Osteocyte (in vitro differentiated cells): ENCODE measurements around the gene HAAO. TPM values are rescaled to one million over a fixed set of nuclear protein-coding genes. Genes with fewer than 3 reads are reported as not detected.

Source experiments
- DNase-seq: peaks from one replicate; pipeline ENCODE4 v3.0.0; 2021; ENCODE audit warnings: mixed read lengths; ENCODE audit not compliant: unreplicated experiment; ENCODE audit errors: extremely low spot score
- H3K27ac Mint-ChIP-seq: one replicate; pipeline ENCODE4 v1.8.0; 2021; ENCODE audit warnings: mild to moderate bottlenecking, mixed read lengths; ENCODE audit not compliant: unreplicated experiment
- H3K27me3 Mint-ChIP-seq: one replicate; pipeline ENCODE4 v1.8.0; 2021; ENCODE audit warnings: mixed read lengths; ENCODE audit not compliant: unreplicated experiment
- H3K36me3 Mint-ChIP-seq: one replicate; pipeline ENCODE4 v1.8.0; 2021; ENCODE audit warnings: mixed read lengths; ENCODE audit not compliant: unreplicated experiment
- H3K4me1 Mint-ChIP-seq: one replicate; pipeline ENCODE4 v1.8.0; 2021; ENCODE audit warnings: mixed read lengths; ENCODE audit not compliant: unreplicated experiment
- H3K4me3 Mint-ChIP-seq: one replicate; pipeline ENCODE4 v1.8.0; 2021; ENCODE audit warnings: mild to moderate bottlenecking, moderate library complexity, mixed read lengths; ENCODE audit not compliant: unreplicated experiment
- H3K9me3 Mint-ChIP-seq: one replicate; pipeline ENCODE4 v1.8.0; 2021; ENCODE audit warnings: mixed read lengths; ENCODE audit not compliant: unreplicated experiment
- total RNA-seq: library from RNA; stranded (reverse); gene quantifications from 2 replicates; pipeline ENCODE4 v1.2.1, GENCODE V29; 2021
- TF ChIP-seq, protein P1 (sequence below): fragments of 200-600 bp; sonication (generic); IDR thresholded peaks from 2 replicates; pipeline ENCODE4 v1.5.0; 2021; ENCODE audit warnings: antibody characterized with exemption, mild to moderate bottlenecking, moderate library complexity

HAAO gene
- total RNA-seq, 1 donor from 2014 or later: 1.1 TPM

DNA sequence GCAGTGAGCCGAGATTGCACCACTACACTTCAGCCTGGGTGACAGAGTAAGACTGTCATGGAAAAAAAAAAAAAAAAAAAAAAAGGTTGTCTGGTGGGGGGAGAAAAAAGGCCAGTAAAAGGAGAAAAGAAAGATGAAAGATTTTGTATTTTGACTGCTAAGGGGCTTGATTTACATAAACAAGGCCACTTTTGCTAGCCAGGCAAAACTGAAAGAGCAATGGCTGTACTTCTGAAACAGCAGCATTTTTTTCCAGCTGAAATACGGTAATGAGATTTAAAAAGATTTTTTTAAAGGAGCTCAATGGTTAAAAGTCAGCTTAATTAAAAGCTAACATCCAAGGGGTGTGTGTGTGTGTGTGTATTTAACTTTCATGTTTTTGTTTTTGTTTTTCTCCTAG, 17.2 kb downstream of the HAAO start:
- H3K36me3 Mint-ChIP-seq: peaks cover 2% of the 10 kb centered on the region
- no peaks in the 10 kb centered on the region for H3K27me3 Mint-ChIP-seq
- no peaks in the 10 kb centered on the region for H3K9me3 Mint-ChIP-seq
- H3K4me1 Mint-ChIP-seq: no peaks in the 10 kb centered on the region
- DNase-seq: no peak
- H3K4me3 Mint-ChIP-seq: no peak overlapping the region
- H3K27ac Mint-ChIP-seq: no peak overlapping the region
- TF ChIP-seq, protein P1, sequence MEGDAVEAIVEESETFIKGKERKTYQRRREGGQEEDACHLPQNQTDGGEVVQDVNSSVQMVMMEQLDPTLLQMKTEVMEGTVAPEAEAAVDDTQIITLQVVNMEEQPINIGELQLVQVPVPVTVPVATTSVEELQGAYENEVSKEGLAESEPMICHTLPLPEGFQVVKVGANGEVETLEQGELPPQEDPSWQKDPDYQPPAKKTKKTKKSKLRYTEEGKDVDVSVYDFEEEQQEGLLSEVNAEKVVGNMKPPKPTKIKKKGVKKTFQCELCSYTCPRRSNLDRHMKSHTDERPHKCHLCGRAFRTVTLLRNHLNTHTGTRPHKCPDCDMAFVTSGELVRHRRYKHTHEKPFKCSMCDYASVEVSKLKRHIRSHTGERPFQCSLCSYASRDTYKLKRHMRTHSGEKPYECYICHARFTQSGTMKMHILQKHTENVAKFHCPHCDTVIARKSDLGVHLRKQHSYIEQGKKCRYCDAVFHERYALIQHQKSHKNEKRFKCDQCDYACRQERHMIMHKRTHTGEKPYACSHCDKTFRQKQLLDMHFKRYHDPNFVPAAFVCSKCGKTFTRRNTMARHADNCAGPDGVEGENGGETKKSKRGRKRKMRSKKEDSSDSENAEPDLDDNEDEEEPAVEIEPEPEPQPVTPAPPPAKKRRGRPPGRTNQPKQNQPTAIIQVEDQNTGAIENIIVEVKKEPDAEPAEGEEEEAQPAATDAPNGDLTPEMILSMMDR: no peak

DNA sequence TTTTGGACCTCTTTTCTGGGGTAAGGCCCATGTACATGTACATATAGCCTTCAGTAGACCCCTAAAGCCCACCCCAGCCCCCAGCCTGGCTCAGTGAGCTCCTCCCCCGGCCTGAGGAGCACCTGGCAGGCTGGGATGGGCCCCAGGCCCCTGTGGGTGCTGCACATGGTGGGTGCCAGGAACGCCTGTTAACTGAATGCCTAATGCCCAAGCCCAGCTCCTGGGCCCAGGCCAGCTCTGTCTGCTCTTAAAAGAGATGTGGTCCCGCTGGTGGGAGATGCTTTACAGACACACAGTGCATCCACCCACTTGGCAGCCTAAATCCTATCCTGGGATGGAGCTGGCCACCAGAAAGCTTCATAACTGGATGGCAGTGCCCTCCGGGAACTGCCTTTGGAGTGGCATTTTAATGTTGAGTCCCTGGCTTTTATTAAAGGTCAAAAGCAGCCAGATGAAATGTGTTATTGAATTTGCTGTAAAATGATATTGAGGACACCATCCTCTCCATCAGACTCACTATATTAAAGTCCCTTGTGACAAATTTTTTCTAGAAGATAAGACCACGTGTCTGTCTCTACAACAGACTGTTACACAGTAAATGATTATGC, 20.7 kb downstream of the HAAO start:
- Mint-ChIP-seq H3K9me3 (no peaks in the 10 kb centered on the region), H3K27ac (no peak overlapping the region), H3K4me1 (no peaks in the 10 kb centered on the region), H3K27me3 (no peaks in the 10 kb centered on the region), H3K36me3 (no peaks in the 10 kb centered on the region), H3K4me3 (no peak overlapping the region)
- TF ChIP-seq, protein P1: no peak
- peak; percentile 80 for DNase-seq

DNA sequence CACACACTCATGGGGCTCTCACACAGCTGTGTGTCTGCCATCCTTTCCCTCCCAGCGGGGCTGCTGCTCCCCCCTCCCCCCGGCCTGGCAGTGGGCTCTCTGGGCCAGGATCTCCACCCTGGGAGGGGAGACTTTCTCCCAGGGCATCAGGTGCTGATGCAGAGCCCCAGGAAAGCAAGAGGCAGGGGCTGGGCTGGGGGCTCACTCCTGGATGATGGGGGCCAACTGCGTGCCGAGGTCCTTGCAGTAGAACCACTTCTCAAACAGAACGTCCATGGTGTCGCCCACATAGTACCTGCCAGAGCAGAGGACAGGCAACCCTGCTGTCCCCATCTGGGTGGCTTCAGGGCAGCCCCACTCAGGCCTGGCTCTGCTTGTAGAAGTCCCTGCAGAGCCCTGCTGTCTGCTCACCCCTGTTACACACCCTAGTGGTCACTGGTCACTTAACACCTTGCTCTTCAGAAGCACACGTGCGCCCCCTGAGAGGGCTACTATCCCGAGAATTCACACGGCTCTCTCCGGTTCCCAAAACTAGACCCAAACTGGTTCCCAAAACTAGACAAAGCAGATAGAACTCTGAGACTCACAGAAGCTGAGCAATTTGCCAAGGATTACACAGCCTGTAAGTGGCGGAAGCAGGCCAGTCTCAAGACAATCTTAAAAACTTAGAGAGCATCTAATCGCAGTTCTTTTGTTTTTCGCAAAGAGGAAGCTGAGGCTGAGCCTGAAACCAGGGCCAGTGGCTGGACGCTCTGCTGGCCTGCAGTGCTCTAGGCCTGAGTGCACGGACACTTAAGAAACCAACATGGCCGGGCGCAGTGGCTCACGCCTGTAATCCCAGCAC, 21.9 kb downstream of the HAAO start:
- H3K36me3 Mint-ChIP-seq: no peaks in the 10 kb centered on the region
- H3K27me3 Mint-ChIP-seq: no peaks in the 10 kb centered on the region
- DNase-seq: no peak
- no peaks in the 10 kb centered on the region for H3K9me3 Mint-ChIP-seq
- H3K4me3 Mint-ChIP-seq: no peak overlapping the region
- TF ChIP-seq, protein P1: peak; percentile 46
- H3K4me1 Mint-ChIP-seq: no peaks in the 10 kb centered on the region
- H3K27ac Mint-ChIP-seq: no peak overlapping the region

GRCh38 chr2:42769583-42770287, 22.6 kb downstream of the HAAO start:
- H3K27ac Mint-ChIP-seq: no peak overlapping the region
- TF ChIP-seq, protein P1: no peak
- no peak overlapping the region for H3K4me3 Mint-ChIP-seq
- H3K27me3 Mint-ChIP-seq: no peaks in the 10 kb centered on the region
- no peak for DNase-seq
- H3K4me1 Mint-ChIP-seq: no peaks in the 10 kb centered on the region
- no peaks in the 10 kb centered on the region for H3K9me3 Mint-ChIP-seq
- no peaks in the 10 kb centered on the region for H3K36me3 Mint-ChIP-seq
